NCI-H128 (cell line): Measurements from ENCODE around the gene KLF5.
"Not testable (repeated sequence)": the region's sequence is repeated elsewhere in the genome, so short reads cannot be mapped to it uniquely, and the experiment has no call there.

Experiments
- DNase-seq: peaks from one replicate; lab custom pipeline; 2025; ENCODE audit not compliant: unreplicated experiment; lab: John Stamatoyannopoulos, UW

Gene KLF5

GRCh38 chr13:73058736-73059459, at the start of gene KLF5:
Gene KLF5, plus strand, starts transcription at chr13:73059005. Its CDS starts 323 bp downstream, at chr13:73059328.
- peak; percentile 92 for DNase-seq

- no peak for DNase-seq
Observed at GRCh38 chr13:73011751-73012150, 47.1 kb upstream of the KLF5 start.

GRCh38 chr13:73015805-73016204, 43.0 kb upstream of the KLF5 start:
- DNase-seq, result no peak

GRCh38 chr13:73018336-73018735, 40.5 kb upstream of the KLF5 start:
- no peak for DNase-seq

GRCh38 chr13:73025217-73026012, 33.4 kb upstream of the KLF5 start:
- no peak for DNase-seq

GRCh38 chr13:73034901-73035300, 23.9 kb upstream of the KLF5 start:
- no peak for DNase-seq

GRCh38 chr13:73035660-73036059, 23.1 kb upstream of the KLF5 start:
- DNase-seq, result no peak

- DNase-seq, result no peak
Observed at GRCh38 chr13:73036566-73036965, 22.2 kb upstream of the KLF5 start.

- no peak for DNase-seq
Observed at GRCh38 chr13:73038064-73038463, 20.7 kb upstream of the KLF5 start.

- DNase-seq, result no peak
Observed at GRCh38 chr13:73039201-73040108, 19.4 kb upstream of the KLF5 start.

- DNase-seq, result no peak
Observed at GRCh38 chr13:73040484-73040883, 18.3 kb upstream of the KLF5 start.

GRCh38 chr13:73040968-73041596, 17.7 kb upstream of the KLF5 start:
- no peak for DNase-seq

- no peak for DNase-seq
Observed at GRCh38 chr13:73045031-73045430, 13.8 kb upstream of the KLF5 start.

- DNase-seq, result not testable (repeated sequence)
Observed at GRCh38 chr13:73048615-73049014, 10.2 kb upstream of the KLF5 start.

- no peak for DNase-seq
Observed at GRCh38 chr13:73054712-73055111, 4.1 kb upstream of the KLF5 start.

GRCh38 chr13:73055813-73056564, 2.8 kb upstream of the KLF5 start:
- DNase-seq, result no peak

- DNase-seq, result no peak
Observed at GRCh38 chr13:73056565-73056962, 2.2 kb upstream of the KLF5 start.

- no peak for DNase-seq
Observed at GRCh38 chr13:73057284-73058063, 1.3 kb upstream of the KLF5 start.

GRCh38 chr13:73058064-73058313, 816 bp upstream of the KLF5 start:
- DNase-seq, result no peak

GRCh38 chr13:73058432-73058735, 421 bp upstream of the KLF5 start:
- no peak for DNase-seq
